ENCODE data around the gene IP6K3. TPM values are rescaled to one million over a fixed set of nuclear protein-coding genes. Genes with fewer than 3 reads are reported as not detected.

IP6K3 gene
- polyA plus RNA-seq, 1 of the 3 experiments (the other 2 are of a cell fraction): 0.21 TPM

DNA sequence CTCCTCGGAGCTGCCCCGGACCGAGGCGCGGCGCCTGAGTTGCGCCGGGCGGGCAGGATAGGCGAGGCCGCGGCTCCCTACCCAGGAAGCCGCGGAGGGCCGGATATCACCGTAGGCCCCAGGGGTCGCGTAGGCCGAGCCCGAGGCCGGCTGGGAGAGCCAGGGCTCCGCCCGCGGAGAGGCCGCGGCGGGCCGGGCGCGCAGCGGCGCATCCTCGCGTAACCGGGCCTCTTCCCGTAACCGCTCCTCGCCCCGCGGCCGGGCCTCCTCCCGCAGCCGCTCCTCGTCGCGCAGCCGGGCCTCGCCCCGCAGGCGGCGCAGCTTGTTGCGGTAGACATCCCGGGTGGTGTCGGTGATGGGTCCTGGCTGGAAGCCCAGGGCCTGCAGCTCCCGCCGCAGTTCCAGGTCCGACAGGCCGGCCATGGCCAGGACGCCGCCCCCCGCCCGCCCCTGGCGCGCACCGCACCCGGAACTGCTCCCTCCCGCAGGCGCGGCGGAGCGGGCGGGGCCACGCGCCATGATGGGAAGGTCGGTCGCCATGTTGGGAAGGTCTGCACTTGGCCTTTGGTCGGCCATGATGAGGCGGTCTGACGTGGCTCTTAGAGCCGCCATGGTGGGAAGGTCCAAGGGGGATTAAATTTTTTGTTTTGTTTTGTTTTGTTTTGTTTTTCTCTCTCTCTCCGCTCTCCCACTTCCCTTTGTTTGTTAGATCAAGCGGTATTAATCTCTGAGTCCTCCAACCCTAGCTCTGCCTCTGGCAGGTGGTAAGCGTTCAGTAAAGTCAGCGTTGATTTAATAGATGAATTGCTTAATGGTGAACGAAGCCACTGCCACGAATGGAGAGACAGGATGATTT, 42.2 kb upstream of the IP6K3 start, which contains the start of gene LEMD2 (continued):
- peak; percentile 41; the same call in 1 of the 2 replicates for TF ChIP-seq SIN3A (IDR thresholded peaks at IDR 0.05; ENCODE audit: borderline replicate concordance, low read depth, low read length)
- TF ChIP-seq, protein P1, sequence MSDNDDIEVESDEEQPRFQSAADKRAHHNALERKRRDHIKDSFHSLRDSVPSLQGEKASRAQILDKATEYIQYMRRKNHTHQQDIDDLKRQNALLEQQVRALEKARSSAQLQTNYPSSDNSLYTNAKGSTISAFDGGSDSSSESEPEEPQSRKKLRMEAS (IDR thresholded peaks at IDR 0.05; ENCODE audit: low read depth): peak; percentile 67; the same call in 1 of the 2 replicates
- peak; percentile 69 for TF ChIP-seq MXI1 (IDR thresholded peaks at IDR 0.05; ENCODE audit: low read depth, low read length)
- peak; percentile 14; the same call in 1 of the 2 replicates for TF ChIP-seq TCF12 (IDR thresholded peaks at IDR 0.05)
- peak; percentile 92 for TF ChIP-seq POLR2AphosphoS5 (IDR thresholded peaks at IDR 0.05; ENCODE audit: low read depth, low read length)

DNA sequence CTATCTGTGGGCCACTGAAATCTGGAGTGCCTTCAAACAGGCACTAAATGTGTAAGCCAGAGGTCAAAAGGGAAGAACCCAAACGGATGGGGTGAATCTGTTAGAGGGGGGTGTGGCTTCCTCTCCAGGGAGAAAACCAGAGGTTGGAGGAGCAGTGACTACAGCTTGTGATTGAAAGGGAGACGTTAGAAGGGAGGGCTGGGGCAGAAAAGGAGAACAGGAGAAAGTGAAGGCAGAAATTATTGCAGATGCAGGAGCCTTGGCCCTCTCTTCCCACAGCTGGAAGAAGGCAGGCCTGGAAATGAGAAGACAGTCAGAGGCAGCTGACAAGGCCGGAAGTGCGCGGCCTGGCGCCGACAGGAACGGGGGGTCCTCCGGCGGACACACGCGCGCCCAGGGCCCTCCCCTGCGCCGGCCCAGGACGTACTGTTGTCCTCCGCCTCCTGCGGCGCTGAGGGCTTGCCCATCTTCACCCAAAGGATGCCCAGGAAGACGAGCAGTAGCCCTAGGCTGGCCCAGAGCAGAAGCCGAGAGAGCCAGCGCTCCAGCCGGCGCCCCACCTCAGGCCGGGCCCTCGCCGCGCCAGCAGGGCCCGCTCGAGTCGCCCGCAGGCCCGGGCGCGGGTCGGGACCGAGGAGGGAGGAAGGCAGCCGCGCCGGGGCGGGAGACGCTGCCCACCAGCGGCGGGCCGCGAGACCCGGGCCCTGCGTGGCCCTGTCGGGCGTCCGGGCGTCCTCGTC, 41.4 kb upstream of the IP6K3 start:
- Histone ChIP-seq H3K4me2 (peak overlapping the region; percentile 95), H2AFZ (ENCODE audit: low read depth) (no peak overlapping the region), H3K9me3 (no peaks in the 10 kb centered on the region), H4K20me1 (ENCODE audit: insufficient read depth) (peaks cover 28% of the 10 kb centered on the region), H3K27me3 (ENCODE audit: insufficient read depth) (no peaks in the 10 kb centered on the region), H3F3A (replicated peaks; ENCODE audit: insufficient read depth) (peaks cover 14% of the 10 kb centered on the region), H3K4me1 (ENCODE audit: control insufficient read depth in 1 of 2, insufficient read depth in 2 of 2, low read depth in 1 of 2, low read length in 1 of 2) (peaks cover 29 to 34% of the 10 kb centered on the region in 2 experiments), H3K36me3 (replicated peaks in 1 of 2; ENCODE audit: control insufficient read depth in 1 of 2, insufficient read depth in 2 of 2, low read length in 1 of 2) (peaks cover 13 to 32% of the 10 kb centered on the region in 2 experiments), H3K9me2 (no peaks in the 10 kb centered on the region), H3K9ac (peak overlapping the region; percentile 92), H3K79me2 (ENCODE audit: insufficient read depth) (peaks cover 65% of the 10 kb centered on the region), H3K4me3 (ENCODE audit: low read depth in 2 of 2, low read length in 1 of 2) (peak overlapping the region; percentile 80 to 88), H3K27ac (ENCODE audit: low read depth in 2 of 2, low read length in 1 of 2) (peak overlapping the region; percentile 77 to 91)
- ChIA-PET CTCF (interaction anchor here (0.6 to 7.1 kb wide), 8 partner anchors 18 to 366 kb away, joined by 3 to 53 read pairs (median 3); no protein-coding TSS in a partner anchor), POLR2A (interaction anchor here (0.6 to 2.0 kb wide), 5 partner anchors 9 to 51 kb away, joined by 3 to 7 read pairs (median 3); no protein-coding TSS in a partner anchor)
- peak; percentile 87 for DNase-seq
- 12% methylated on average over 4 of the region's 53 CpGs for WGBS (ENCODE audit: low lambda C conversion rate)
- peak; percentile 7; the same call in 1 of the 2 replicates for TF ChIP-seq SMC3 (IDR thresholded peaks at IDR 0.05; ENCODE audit: low read depth, low read length)
- peak; percentile 54; the same call in 1 of the 2 replicates for TF ChIP-seq YY1 (IDR thresholded peaks at IDR 0.05; ENCODE audit: low read depth)
- TF ChIP-seq MXI1 (IDR thresholded peaks at IDR 0.05; ENCODE audit: low read depth, low read length): peak; percentile 66; the same call in 1 of the 2 replicates
- peak; percentile 79 for TF ChIP-seq GABPA (IDR thresholded peaks at IDR 0.05; ENCODE audit: low read depth)
- TF ChIP-seq, protein P1 (IDR thresholded peaks at IDR 0.05; ENCODE audit: low read depth): 0 out of 2 replicates have a peak, but pooled peaks have one; percentile 55
- TF ChIP-seq RFX5 (IDR thresholded peaks at IDR 0.05; ENCODE audit: low read length): no peak
- 0 out of 4 replicates have a peak, but pooled peaks of 1 of the 2 experiments have one; percentile 18 for TF ChIP-seq EP300 (IDR thresholded peaks at IDR 0.05; ENCODE audit: borderline replicate concordance in 1 of 2, low read depth in 1 of 2, low read length in 1 of 2)
- TF ChIP-seq FOSL2 (IDR thresholded peaks at IDR 0.05; ENCODE audit: borderline replicate concordance, low read depth): no peak
- TF ChIP-seq, protein P2, sequence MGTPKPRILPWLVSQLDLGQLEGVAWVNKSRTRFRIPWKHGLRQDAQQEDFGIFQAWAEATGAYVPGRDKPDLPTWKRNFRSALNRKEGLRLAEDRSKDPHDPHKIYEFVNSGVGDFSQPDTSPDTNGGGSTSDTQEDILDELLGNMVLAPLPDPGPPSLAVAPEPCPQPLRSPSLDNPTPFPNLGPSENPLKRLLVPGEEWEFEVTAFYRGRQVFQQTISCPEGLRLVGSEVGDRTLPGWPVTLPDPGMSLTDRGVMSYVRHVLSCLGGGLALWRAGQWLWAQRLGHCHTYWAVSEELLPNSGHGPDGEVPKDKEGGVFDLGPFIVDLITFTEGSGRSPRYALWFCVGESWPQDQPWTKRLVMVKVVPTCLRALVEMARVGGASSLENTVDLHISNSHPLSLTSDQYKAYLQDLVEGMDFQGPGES (IDR thresholded peaks at IDR 0.05; ENCODE audit: low read depth, low read length): no peak
- TF ChIP-seq, protein P3, sequence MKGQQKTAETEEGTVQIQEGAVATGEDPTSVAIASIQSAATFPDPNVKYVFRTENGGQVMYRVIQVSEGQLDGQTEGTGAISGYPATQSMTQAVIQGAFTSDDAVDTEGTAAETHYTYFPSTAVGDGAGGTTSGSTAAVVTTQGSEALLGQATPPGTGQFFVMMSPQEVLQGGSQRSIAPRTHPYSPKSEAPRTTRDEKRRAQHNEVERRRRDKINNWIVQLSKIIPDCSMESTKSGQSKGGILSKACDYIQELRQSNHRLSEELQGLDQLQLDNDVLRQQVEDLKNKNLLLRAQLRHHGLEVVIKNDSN (IDR thresholded peaks at IDR 0.05; ENCODE audit: borderline replicate concordance, low read depth): peak; percentile 41; the same call in 1 of the 2 replicates
- TF ChIP-seq ELF1 (IDR thresholded peaks at IDR 0.05): peak; percentile 71
- TF ChIP-seq NRF1 (IDR thresholded peaks at IDR 0.05; ENCODE audit: low read depth, low read length): peak; percentile 43; the same call in 1 of the 2 replicates
- TF ChIP-seq FOXJ3 (CRISPR knock-in tag; IDR thresholded peaks at IDR 0.05): no peak

Measured in SK-N-SH (cell line).